Peyer's patch (tissue), 4 donors: ENCODE results near the gene CDH12. TPM values are rescaled to one million over a fixed set of nuclear protein-coding genes. Genes with fewer than 3 reads are reported as not detected.
"Not testable (repeated sequence)": the region's sequence is repeated elsewhere in the genome, so short reads cannot be mapped to it uniquely, and the experiment has no call there.

ENCODE experiments used
- DNase-seq, 3 donors: peaks; one replicate each; pipeline ENCODE4 v3.0.0-alpha.2; 2017 to 2019
- H3K27ac ChIP-seq, 4 donors: fragments of 200-600 bp; sonication (generic); one replicate each; pipeline ENCODE4 v1.5.1; 2016 to 2019
- H3K27me3 ChIP-seq, 2 donors: fragments of 200-600 bp; sonication (generic); one replicate each; pipeline ENCODE4 v1.5.1; 2019
- H3K36me3 ChIP-seq, 3 donors: fragments of 200-600 bp; sonication (generic); one replicate each; pipeline ENCODE4 v1.5.1; 2016 to 2019
- H3K4me1 ChIP-seq, 4 donors: fragments of 200-600 bp; sonication (generic); one replicate each; pipeline ENCODE4 v1.5.1; 2016 to 2019
- H3K4me3 ChIP-seq, 4 donors: fragments of 200-600 bp; sonication (generic); 1 replicate in 3 of 4; 2 replicates in 1 of 4; pipeline ENCODE4 v1.5.1; 2016 to 2019; ENCODE audit warnings: mild to moderate bottlenecking in 1 of 4
- H3K9me3 ChIP-seq, 4 donors: fragments of 200-600 bp; sonication (generic); one replicate each; pipeline ENCODE4 v1.5.1; 2016 to 2019; ENCODE audit warnings: mild to moderate bottlenecking in 1 of 4
- POLR2A ChIP-seq, 2 donors: fragments of 450-650 bp; IDR thresholded peaks; one replicate each; pipeline ENCODE4 v1.5.1; 2017; ENCODE audit warnings: antibody characterized with exemption in 2 of 2, mild to moderate bottlenecking in 2 of 2, moderate library complexity in 2 of 2
- total RNA-seq, 4 donors: library from RNA; depleted of rRNA; stranded (reverse); fragments of >200 nt; gene quantifications; one replicate each; pipeline ENCODE4 v1.1.0, GENCODE V29; 2016
- TF ChIP-seq, protein P1 (sequence below), 6 experiments: fragments of 450-650 bp in 4 of 6; fragments of 200-600 bp in 2 of 6; sonication (generic) in 1 of 6; IDR thresholded peaks; one replicate each; pipeline ENCODE4 v1.5.1; 2017 to 2019; ENCODE audit warnings: antibody characterized with exemption in 6 of 6, mild to moderate bottlenecking in 3 of 6, moderate library complexity in 1 of 6

CDH12 gene
- total RNA-seq, 4 donors from 2014 or later = not detected

DNA sequence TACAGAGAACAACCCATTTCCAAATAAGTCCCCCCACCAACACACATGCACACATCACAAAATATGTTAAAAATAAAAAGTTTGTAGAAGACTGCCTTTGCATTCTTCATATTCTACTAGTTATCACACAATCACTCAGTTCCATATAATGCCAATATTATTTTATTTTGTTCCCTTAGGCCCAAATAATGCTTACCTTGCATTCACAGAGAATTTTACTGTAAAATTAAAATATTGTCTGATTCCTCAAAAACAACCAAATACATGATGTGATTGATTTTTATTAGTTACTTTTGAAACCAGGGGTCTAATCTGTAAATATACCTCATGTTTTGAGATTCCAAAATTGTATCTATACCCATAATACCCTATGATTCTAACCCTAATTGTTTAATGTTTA lies 536.9 kb downstream of the CDH12 start:
- Histone ChIP-seq H3K27me3 (no peaks in the 10 kb centered on the region), H3K9me3 (no peaks in the 10 kb centered on the region), H3K4me3 (no peak overlapping the region), H3K36me3 (no peaks in the 10 kb centered on the region), H3K4me1 (no peaks in the 10 kb centered on the region), H3K27ac (no peak overlapping the region)
- no peak for DNase-seq
- no peak for TF ChIP-seq POLR2A (IDR thresholded peaks at IDR 0.05)
- TF ChIP-seq, protein P1, sequence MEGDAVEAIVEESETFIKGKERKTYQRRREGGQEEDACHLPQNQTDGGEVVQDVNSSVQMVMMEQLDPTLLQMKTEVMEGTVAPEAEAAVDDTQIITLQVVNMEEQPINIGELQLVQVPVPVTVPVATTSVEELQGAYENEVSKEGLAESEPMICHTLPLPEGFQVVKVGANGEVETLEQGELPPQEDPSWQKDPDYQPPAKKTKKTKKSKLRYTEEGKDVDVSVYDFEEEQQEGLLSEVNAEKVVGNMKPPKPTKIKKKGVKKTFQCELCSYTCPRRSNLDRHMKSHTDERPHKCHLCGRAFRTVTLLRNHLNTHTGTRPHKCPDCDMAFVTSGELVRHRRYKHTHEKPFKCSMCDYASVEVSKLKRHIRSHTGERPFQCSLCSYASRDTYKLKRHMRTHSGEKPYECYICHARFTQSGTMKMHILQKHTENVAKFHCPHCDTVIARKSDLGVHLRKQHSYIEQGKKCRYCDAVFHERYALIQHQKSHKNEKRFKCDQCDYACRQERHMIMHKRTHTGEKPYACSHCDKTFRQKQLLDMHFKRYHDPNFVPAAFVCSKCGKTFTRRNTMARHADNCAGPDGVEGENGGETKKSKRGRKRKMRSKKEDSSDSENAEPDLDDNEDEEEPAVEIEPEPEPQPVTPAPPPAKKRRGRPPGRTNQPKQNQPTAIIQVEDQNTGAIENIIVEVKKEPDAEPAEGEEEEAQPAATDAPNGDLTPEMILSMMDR (IDR thresholded peaks at IDR 0.05) = no peak

DNA sequence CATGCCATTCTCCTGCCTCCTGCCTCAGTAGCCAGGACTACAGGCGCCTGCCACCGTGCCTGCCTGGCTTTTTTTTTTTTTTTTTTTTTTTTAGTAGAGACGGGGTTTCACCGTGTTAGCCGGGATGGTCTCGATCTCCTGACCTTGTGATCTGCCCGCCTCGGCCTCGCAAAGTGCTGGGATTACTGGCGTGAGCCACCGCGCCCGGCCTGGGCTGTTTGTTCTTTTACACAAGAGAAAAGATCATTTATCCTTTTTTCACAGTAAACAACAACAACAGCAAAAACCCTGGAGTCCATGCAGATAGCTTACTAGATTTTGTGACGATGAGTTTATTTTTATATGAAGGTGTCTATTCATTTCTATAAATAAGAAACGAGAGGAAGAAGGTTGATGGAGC lies 538.1 kb downstream of the CDH12 start:
- not testable (repeated sequence) for DNase-seq, H3K4me3 ChIP-seq, H3K27me3 ChIP-seq, H3K27ac ChIP-seq, H3K36me3 ChIP-seq, H3K4me1 ChIP-seq, H3K9me3 ChIP-seq

DNA sequence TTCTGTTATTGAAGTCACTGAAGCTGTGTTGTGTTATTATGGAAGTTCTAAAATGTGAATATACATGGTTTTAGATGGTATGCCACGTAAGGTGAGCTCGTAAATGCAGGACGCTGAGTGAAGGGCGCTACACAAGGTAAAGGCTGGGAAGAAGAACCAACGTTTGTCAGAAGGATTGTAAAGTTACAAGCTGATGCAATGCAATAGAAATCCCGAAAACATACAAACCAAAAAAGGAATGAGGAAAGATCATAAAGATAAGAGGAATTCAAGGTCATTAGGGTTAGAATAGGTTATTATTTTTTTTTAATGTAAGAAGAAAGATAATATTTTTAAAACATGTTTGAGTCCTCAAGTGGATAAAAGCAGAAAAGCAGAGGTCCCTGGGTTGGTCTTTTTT lies 538.6 kb downstream of the CDH12 start:
- Histone ChIP-seq H3K27me3 (no peaks in the 10 kb centered on the region), H3K27ac (no peak overlapping the region), H3K9me3 (no peaks in the 10 kb centered on the region), H3K4me3 (no peak overlapping the region), H3K4me1 (no peaks in the 10 kb centered on the region), H3K36me3 (no peaks in the 10 kb centered on the region)
- DNase-seq = no peak
- no peak for TF ChIP-seq POLR2A (IDR thresholded peaks at IDR 0.05)
- TF ChIP-seq, protein P1 (IDR thresholded peaks at IDR 0.05) = no peak

DNA sequence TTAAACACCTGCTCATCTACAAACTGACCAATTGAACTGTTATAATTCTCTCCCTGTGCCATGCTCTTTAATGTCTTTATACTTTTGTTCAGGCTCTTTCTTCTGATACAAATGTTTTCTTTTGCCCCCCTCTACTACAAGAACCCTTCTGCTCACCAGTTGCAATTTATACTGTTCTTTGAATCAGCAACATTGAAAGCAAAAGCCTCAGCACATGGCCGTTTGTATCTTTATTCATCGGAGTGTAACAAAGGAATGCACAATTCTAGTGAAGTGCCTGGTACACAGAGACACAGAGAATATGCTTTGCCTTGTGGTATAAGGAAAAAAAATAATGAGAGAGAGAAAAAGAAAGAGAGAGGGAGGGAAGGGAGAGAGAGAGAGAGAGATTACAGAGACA lies 547.1 kb downstream of the CDH12 start:
- Histone ChIP-seq H3K36me3 (no peaks in the 10 kb centered on the region), H3K27me3 (no peaks in the 10 kb centered on the region), H3K4me1 (no peaks in the 10 kb centered on the region), H3K9me3 (no peaks in the 10 kb centered on the region), H3K4me3 (no peak overlapping the region), H3K27ac (no peak overlapping the region)
- DNase-seq = no peak
- TF ChIP-seq POLR2A (IDR thresholded peaks at IDR 0.05) = no peak
- TF ChIP-seq, protein P1 (IDR thresholded peaks at IDR 0.05) = no peak

DNA sequence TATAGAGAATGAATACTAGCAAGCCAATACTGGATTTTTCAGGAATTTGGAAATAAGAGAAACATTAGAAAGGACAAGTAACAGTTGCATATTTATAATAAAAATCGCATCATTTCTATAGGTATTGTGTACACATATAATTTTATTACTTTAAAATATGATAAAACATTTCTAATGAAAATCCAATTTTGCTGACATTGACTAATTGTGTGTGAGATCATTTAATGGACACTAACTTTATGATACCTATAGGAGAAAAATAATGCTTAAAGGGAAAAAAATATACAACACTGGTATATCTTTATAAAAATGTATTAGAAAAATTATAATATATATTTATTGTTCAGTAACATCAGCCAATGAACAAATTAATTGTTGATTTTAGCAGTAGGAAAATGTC lies 557.3 kb downstream of the CDH12 start:
- no peak for DNase-seq
- Histone ChIP-seq H3K9me3 (no peaks in the 10 kb centered on the region), H3K27me3 (no peaks in the 10 kb centered on the region), H3K4me3 (no peak overlapping the region), H3K27ac (no peak overlapping the region), H3K4me1 (no peaks in the 10 kb centered on the region), H3K36me3 (no peaks in the 10 kb centered on the region)
- TF ChIP-seq POLR2A (IDR thresholded peaks at IDR 0.05) = no peak
- TF ChIP-seq, protein P1 (IDR thresholded peaks at IDR 0.05) = no peak

DNA sequence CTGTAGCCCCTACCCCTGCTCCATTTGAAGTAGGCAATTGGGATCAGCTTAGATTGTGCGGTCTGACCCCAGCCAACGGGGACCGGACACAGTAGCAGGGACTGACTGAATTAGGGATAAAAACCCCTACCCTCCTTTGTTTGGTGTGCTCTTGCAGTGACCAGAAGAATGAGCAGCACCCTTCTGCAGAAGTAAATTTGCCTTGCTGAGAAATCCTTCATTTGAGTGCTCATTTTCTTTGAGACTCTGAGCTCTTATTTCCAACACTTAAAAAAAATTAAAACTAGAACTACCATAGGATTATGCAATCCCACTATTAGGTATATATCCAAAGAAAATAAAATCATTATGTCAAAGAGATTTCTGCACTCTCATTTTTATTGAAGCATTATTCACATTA lies 560.0 kb downstream of the CDH12 start:
- no peak overlapping the region for H3K4me3 ChIP-seq
- H3K9me3 ChIP-seq = no peaks in the 10 kb centered on the region
- no peaks in the 10 kb centered on the region for H3K4me1 ChIP-seq
- no peak overlapping the region for H3K27ac ChIP-seq
- no peak for TF ChIP-seq POLR2A (IDR thresholded peaks at IDR 0.05)
- TF ChIP-seq, protein P1 (IDR thresholded peaks at IDR 0.05) = no peak
- no peak for DNase-seq
- H3K27me3 ChIP-seq = no peaks in the 10 kb centered on the region
- no peaks in the 10 kb centered on the region for H3K36me3 ChIP-seq
